Measurements from ENCODE around the gene ABHD17C.

Gene ABHD17C

DNA sequence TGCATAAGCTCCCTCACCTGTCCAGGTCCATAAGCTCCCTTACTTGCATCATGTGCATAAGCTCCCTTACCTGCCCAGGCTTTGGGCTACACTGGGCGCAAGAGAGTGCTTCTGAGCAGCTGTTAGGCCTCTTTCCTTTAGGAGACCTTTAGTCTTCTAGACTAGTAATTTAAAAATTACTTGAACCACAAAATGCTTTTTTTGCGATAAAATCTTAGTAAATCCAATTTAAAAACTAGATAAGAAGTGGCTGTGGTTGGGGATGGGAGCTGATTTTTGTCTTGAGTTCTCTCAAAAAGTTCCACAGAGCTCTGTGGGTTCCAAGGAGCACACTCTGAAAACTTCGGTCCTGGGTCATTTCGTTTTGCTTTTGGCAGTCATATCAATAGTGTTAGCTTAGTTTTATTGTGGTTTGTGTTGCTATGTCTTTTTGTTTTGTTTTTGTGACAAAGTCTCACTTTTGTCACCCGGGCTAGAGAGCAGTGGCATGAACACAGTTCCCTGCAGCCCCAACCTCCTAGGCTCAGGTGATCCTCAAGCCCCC is 90.8 kb downstream of the ABHD17C start:
- Mint-ChIP-seq H3K9me3 (no peaks in the 10 kb centered on the region), H3K4me3 (no peak overlapping the region), H3K36me3 (ENCODE audit: low read depth) (no peaks in the 10 kb centered on the region), H3K4me1 (no peaks in the 10 kb centered on the region), H3K27me3 (ENCODE audit: low read depth) (peaks cover 52% of the 10 kb centered on the region), H3K27ac (no peak overlapping the region)
- TF ChIP-seq, protein P1, sequence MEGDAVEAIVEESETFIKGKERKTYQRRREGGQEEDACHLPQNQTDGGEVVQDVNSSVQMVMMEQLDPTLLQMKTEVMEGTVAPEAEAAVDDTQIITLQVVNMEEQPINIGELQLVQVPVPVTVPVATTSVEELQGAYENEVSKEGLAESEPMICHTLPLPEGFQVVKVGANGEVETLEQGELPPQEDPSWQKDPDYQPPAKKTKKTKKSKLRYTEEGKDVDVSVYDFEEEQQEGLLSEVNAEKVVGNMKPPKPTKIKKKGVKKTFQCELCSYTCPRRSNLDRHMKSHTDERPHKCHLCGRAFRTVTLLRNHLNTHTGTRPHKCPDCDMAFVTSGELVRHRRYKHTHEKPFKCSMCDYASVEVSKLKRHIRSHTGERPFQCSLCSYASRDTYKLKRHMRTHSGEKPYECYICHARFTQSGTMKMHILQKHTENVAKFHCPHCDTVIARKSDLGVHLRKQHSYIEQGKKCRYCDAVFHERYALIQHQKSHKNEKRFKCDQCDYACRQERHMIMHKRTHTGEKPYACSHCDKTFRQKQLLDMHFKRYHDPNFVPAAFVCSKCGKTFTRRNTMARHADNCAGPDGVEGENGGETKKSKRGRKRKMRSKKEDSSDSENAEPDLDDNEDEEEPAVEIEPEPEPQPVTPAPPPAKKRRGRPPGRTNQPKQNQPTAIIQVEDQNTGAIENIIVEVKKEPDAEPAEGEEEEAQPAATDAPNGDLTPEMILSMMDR (IDR thresholded peaks at IDR 0.05; ENCODE audit: unreplicated experiment in 3 of 3), result no peak

DNA sequence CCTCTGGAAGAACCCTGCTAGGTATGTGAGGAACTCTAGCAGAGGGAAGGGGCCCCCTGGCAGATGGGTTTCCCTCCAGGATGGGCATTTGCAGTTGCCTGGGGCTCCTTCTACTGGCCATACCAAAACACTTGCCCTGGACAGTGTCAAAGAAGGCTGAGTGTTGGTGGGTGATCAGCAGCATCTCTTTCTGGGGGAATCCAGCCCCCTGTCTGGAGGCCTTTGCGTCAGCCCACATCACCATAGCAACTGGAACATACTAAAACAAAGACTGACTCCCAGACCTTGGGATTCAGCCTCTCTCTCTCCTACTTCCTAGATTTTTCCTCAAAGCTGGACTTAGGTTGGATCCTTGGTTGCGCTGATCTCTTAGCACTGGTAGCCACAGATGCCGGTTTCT is 92.2 kb downstream of the ABHD17C start:
- peaks cover 38% of the 10 kb centered on the region for H3K27me3 Mint-ChIP-seq (ENCODE audit: low read depth)
- H3K9me3 Mint-ChIP-seq, result no peaks in the 10 kb centered on the region
- no peak overlapping the region for H3K4me3 Mint-ChIP-seq
- no peaks in the 10 kb centered on the region for H3K36me3 Mint-ChIP-seq (ENCODE audit: low read depth)
- TF ChIP-seq, protein P1 (IDR thresholded peaks at IDR 0.05; ENCODE audit: unreplicated experiment in 3 of 3), result no peak
- no peaks in the 10 kb centered on the region for H3K4me1 Mint-ChIP-seq
- no peak overlapping the region for H3K27ac Mint-ChIP-seq

DNA sequence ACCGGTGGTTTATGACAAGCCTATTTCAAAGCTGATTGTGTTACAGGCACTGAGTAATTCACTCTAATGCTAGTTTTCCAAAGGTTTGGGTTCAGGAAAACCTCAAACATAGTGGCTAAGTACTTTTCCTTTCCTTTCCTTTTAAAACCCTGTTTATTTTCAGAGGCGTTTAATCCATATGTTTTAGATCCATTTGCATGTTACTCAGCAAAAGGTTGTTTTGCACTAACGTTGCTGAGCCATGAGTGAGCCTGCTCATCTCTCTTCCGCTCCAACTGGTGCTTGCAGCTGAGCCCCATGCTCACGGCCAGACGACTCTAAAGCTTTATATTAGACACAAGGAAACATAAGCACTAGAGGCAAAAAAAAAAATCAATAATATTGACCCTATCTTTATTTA is 93.4 kb downstream of the ABHD17C start:
- Mint-ChIP-seq H3K27me3 (ENCODE audit: low read depth) (peaks cover 25% of the 10 kb centered on the region), H3K4me1 (no peaks in the 10 kb centered on the region), H3K4me3 (no peak overlapping the region), H3K9me3 (no peaks in the 10 kb centered on the region), H3K27ac (no peak overlapping the region), H3K36me3 (ENCODE audit: low read depth) (no peaks in the 10 kb centered on the region)
- TF ChIP-seq, protein P1 (IDR thresholded peaks at IDR 0.05; ENCODE audit: unreplicated experiment in 3 of 3), result no peak

GRCh38 chr15:80789296-80789695 is 94.2 kb downstream of the ABHD17C start:
- Mint-ChIP-seq H3K36me3 (ENCODE audit: low read depth) (no peaks in the 10 kb centered on the region), H3K4me3 (no peak overlapping the region), H3K27me3 (ENCODE audit: low read depth) (peaks cover 19% of the 10 kb centered on the region), H3K4me1 (no peaks in the 10 kb centered on the region), H3K27ac (no peak overlapping the region), H3K9me3 (no peaks in the 10 kb centered on the region)
- TF ChIP-seq, protein P1 (IDR thresholded peaks at IDR 0.05; ENCODE audit: unreplicated experiment in 3 of 3), result no peak

GRCh38 chr15:80789796-80790195 is 94.7 kb downstream of the ABHD17C start:
- Mint-ChIP-seq H3K4me1 (no peaks in the 10 kb centered on the region), H3K27me3 (ENCODE audit: low read depth) (peaks cover 16% of the 10 kb centered on the region), H3K27ac (no peak overlapping the region), H3K4me3 (no peak overlapping the region), H3K9me3 (no peaks in the 10 kb centered on the region), H3K36me3 (ENCODE audit: low read depth) (no peaks in the 10 kb centered on the region)
- TF ChIP-seq, protein P1 (IDR thresholded peaks at IDR 0.05; ENCODE audit: unreplicated experiment in 3 of 3), result no peak

DNA sequence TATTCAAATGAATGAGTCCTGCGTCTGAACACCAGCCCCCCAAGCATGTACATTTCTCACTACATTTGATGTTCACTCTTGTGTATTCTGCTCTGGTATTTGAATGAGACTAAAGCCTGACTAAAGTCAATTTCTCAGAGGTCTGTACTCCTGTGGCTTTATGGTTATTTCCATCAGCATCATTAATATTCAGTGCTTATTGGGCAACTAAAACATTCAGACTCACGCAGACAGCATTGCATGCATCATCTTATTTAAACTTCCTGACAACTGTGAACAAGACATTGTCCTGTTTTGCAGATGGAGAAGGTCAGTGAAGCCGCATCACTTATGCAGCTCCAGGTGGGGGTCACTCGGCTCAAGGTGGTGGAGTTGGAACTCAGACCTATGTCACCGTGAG is 95.1 kb downstream of the ABHD17C start:
- Mint-ChIP-seq H3K36me3 (ENCODE audit: low read depth) (no peaks in the 10 kb centered on the region), H3K9me3 (no peaks in the 10 kb centered on the region), H3K27ac (no peak overlapping the region), H3K4me1 (no peaks in the 10 kb centered on the region), H3K27me3 (ENCODE audit: low read depth) (peaks cover 16% of the 10 kb centered on the region), H3K4me3 (no peak overlapping the region)
- TF ChIP-seq, protein P1 (IDR thresholded peaks at IDR 0.05; ENCODE audit: unreplicated experiment in 3 of 3), result no peak

Measured in nephron (organoid).